ENCODE measurements around the gene DVL2. TPM values are rescaled to one million over a fixed set of nuclear protein-coding genes. Genes with fewer than 3 reads are reported as not detected.

The DVL2 gene
- total and polyA plus RNA-seq, 2 of the 13 experiments (the other 11 are each of a cell fraction or from before 2014, with no cell fraction given), result 5.7 to 38.2 TPM

- no peak for TF ChIP-seq ELK4 (CRISPR knock-in tag; IDR thresholded peaks at IDR 0.05; ENCODE audit: borderline replicate concordance)
- TF ChIP-seq FIP1L1 (IDR thresholded peaks at IDR 0.05; ENCODE audit: borderline replicate concordance, insufficient read depth, low read depth, low read length), result no peak
- no peak; the same call in 1 of the 2 replicates for TF ChIP-seq ZNF83 (CRISPR knock-in tag; IDR thresholded peaks at IDR 0.05; ENCODE audit: borderline replicate concordance)
- TF ChIP-seq YEATS4 (CRISPR knock-in tag; IDR thresholded peaks at IDR 0.05; ENCODE audit: borderline replicate concordance), result peak; percentile 94
- no peak; the same call in 1 of the 2 replicates for TF ChIP-seq ZNF180 (CRISPR knock-in tag; IDR thresholded peaks at IDR 0.05; ENCODE audit: borderline replicate concordance, low read depth)
- TF ChIP-seq ZNF644 (CRISPR knock-in tag; IDR thresholded peaks at IDR 0.05; ENCODE audit: low read depth), result no peak
- peak; percentile 53; the same call in 1 of the 2 replicates for TF ChIP-seq ZBTB10 (CRISPR knock-in tag; IDR thresholded peaks at IDR 0.05; ENCODE audit: borderline replicate concordance)
- no peak for TF ChIP-seq CCDC6 (CRISPR knock-in tag; IDR thresholded peaks at IDR 0.05)
- peak; percentile 74 for TF ChIP-seq GMEB1 (CRISPR knock-in tag; IDR thresholded peaks at IDR 0.05; ENCODE audit: borderline replicate concordance)
- TF ChIP-seq ZNF407 (CRISPR knock-in tag; IDR thresholded peaks at IDR 0.05; ENCODE audit: not compliant biosample characterization), result no peak
- TF ChIP-seq TAF1 (CRISPR knock-in tag; IDR thresholded peaks at IDR 0.05), result peak; percentile 55; the same call in 1 of the 2 replicates
- no peak for TF ChIP-seq STAT5B (CRISPR knock-in tag; IDR thresholded peaks at IDR 0.05)
- TF ChIP-seq ZNF30 (CRISPR knock-in tag; IDR thresholded peaks at IDR 0.05), result no peak
These were observed 8.6 kb upstream of the DVL2 start (continued) for GRCh38 chr17:7242717-7243452.

Data from HepG2 (cell line).